Fibroblast of the aortic adventitia (primary cell): ENCODE measurements around the gene PLRG1. TPM values are rescaled to one million over a fixed set of nuclear protein-coding genes. Genes with fewer than 3 reads are reported as not detected.

Experiments
- DNase-seq: peaks from one replicate; pipeline ENCODE4 v3.0.0-alpha.2; 2010; ENCODE audit warnings: low read depth
- H3K4me3 ChIP-seq: 2 replicates; pipeline ENCODE4 v1.5.1; 2011; ENCODE audit warnings: low read depth, mild to moderate bottlenecking, control low read depth, low read length, moderate library complexity
- total RNA-seq: library from RNA; depleted of rRNA; stranded (reverse); fragments of >200 nt; gene quantifications from 2 replicates; pipeline ENCODE4 v1.2.3, GENCODE V29; 2012; ENCODE audit warnings: low replicate concordance
- TF ChIP-seq, protein P1 (sequence below): IDR thresholded peaks from 2 replicates; pipeline ENCODE4 v1.5.1; 2011; ENCODE audit warnings: mild to moderate bottlenecking, low read length, control low read depth, inconsistent platforms; ENCODE audit not compliant: insufficient read depth

PLRG1 gene
- total RNA-seq, 1 donor: 79.6 TPM

DNA sequence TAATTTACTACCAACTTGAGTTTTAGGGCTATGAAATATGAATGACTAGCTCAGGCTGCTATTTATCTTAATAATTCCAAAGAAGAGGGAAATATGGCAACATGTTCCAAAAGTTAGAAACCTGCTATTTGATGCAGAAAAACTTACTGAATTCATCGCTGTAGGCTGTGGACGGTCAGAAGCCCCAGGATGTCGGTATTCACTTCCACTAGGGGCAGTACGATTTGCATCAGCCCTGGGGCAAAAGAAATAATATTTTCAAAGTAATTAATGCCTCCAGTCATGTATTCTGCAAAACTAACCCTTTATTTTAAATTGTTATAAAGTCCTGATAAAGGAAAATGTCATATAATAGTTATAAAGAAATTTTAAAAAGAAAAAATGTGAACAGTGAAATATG, 4.5 kb downstream of the PLRG1 start:
- no peak overlapping the region for H3K4me3 ChIP-seq
- DNase-seq: no peak
- TF ChIP-seq, protein P1, sequence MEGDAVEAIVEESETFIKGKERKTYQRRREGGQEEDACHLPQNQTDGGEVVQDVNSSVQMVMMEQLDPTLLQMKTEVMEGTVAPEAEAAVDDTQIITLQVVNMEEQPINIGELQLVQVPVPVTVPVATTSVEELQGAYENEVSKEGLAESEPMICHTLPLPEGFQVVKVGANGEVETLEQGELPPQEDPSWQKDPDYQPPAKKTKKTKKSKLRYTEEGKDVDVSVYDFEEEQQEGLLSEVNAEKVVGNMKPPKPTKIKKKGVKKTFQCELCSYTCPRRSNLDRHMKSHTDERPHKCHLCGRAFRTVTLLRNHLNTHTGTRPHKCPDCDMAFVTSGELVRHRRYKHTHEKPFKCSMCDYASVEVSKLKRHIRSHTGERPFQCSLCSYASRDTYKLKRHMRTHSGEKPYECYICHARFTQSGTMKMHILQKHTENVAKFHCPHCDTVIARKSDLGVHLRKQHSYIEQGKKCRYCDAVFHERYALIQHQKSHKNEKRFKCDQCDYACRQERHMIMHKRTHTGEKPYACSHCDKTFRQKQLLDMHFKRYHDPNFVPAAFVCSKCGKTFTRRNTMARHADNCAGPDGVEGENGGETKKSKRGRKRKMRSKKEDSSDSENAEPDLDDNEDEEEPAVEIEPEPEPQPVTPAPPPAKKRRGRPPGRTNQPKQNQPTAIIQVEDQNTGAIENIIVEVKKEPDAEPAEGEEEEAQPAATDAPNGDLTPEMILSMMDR: no peak

DNA sequence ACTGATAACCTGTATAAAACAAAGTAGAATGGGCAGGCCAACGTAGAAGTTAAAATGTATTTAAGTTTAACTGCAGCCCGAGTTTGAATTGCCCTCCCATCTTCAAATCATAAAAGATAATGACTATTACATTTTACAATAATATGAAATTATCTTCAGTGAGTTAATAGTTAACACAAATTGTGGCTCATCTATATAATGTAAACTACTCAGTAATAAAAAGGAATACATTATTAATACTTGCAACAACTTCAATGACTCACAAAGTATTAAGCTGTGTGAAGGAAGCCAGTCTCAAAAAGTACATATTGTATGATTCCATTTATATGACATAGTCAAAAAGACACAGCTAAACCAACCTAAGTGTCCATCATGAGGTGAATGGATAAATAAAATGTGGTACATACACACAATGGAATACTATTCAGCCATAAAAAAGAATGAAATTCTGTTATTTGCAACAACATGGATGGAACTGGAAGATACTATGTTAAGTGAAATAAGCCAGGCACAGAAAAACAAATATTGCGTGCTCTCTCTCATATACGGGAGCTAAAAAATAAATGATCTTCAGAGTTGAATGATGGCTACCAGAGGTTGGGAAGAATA, 7.8 kb downstream of the PLRG1 start:
- H3K4me3 ChIP-seq: no peak overlapping the region
- TF ChIP-seq, protein P1: no peak
- DNase-seq: no peak

DNA sequence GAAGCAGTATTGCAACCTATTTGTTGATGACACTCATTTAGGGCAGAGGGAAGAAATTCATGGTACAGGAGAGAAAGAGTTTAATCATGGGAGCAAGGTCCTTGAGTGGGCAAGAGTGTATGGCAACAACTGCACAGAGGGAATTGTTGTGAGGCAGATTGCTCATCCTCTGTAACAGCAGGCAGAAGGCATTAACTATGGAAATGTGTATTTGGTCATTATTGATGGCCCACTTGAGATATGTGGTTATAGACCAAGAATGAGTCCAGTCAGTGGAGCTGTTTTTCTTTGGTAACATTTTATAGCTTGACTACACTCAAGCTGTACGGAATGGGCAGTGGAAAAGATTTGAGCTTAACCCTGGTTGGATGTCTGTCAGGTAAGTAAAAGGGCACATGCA, 15.9 kb downstream of the PLRG1 start:
- DNase-seq: no peak
- no peak overlapping the region for H3K4me3 ChIP-seq
- TF ChIP-seq, protein P1: no peak

DNA sequence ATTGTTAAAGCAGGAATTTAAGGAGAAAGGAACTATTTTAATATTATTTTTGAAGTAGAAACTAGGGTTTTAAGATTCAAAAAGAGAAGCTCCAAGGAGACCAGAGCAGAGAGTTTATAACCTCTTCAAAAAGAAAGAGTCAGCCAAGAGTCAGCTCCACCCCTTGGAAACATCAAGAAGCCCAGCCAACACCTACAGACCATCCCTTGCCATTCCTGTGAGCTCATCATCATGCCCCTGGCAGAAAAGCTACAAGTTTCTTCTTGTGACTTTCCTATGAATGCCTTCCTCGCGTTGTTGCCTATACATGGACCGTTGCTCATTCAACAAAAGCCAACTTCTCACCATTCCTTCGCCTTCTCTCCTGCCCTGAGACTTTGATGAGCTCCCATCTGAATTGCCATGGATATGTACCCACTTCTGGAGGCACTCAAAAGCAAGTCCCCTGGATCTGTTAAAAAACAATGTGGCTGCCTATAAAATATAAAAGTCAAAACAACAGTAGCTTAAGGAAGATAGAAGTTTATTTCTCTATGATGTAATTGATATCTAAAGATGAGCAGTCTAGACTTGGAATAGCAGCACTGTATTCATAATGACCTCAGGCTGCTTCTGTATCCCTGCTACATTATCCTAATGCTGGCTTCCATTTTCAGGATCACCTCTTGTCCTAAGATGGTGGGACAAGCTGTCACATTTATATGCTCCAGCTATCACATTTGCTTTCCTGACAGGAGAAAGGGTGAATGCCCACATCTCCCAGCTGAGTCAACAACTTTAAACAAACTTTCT, 20.3 kb downstream of the PLRG1 start:
- no peak overlapping the region for H3K4me3 ChIP-seq
- TF ChIP-seq, protein P1: no peak
- peak; percentile 10 for DNase-seq

DNA sequence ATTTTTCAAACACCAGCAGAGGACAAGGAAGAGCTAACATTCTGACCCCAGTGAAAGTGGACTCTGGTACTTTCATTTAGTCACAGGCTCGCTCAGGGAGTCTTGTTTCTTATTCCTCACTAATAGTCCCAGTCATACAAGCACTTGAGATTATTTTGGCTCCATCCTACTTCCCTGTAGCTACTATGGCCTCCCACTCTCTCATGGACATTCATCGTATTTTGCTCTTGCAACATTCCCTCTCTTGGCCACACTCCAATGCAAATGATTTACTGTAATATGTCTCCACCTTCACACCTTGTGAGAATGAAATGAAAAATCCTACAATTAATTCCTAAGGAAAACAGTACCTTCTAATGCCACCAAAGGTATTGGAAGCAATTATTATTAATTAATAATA, 21.3 kb downstream of the PLRG1 start:
- TF ChIP-seq, protein P1: no peak
- no peak for DNase-seq
- H3K4me3 ChIP-seq: no peak overlapping the region

DNA sequence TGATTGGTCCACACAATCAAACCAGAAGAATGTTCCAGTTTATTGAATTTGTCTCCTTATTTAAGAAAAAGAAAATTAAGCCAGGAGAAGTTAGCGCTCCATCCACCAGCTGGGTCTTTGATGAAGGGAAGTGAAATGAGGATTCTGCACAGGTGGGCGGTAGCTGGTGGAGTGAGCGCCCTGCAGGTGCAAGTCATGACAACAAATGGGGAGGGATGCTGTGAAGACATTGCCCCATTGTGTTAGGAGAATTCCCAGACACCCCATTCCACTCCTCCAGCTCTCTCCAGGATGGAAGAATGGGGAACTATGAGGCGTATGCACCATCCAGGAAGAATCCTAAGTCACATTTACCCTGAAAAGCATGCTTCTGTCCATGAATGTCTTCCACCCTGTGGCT, 22.9 kb downstream of the PLRG1 start:
- TF ChIP-seq, protein P1: no peak
- H3K4me3 ChIP-seq: no peak overlapping the region
- DNase-seq: no peak
